ENCODE results near the gene COBL. TPM values are rescaled to one million over a fixed set of nuclear protein-coding genes. Genes with fewer than 3 reads are reported as not detected.

Gene COBL
- total RNA-seq, 1 donor from 2014 or later = 91.2 TPM

GRCh38 chr7:51243631-51244030 lies 73.0 kb downstream of the COBL start:
- no peak for DNase-seq
- ATAC-seq = no peak
- intact Hi-C loops (cut with micrococcal nuclease) = no loop called here

DNA sequence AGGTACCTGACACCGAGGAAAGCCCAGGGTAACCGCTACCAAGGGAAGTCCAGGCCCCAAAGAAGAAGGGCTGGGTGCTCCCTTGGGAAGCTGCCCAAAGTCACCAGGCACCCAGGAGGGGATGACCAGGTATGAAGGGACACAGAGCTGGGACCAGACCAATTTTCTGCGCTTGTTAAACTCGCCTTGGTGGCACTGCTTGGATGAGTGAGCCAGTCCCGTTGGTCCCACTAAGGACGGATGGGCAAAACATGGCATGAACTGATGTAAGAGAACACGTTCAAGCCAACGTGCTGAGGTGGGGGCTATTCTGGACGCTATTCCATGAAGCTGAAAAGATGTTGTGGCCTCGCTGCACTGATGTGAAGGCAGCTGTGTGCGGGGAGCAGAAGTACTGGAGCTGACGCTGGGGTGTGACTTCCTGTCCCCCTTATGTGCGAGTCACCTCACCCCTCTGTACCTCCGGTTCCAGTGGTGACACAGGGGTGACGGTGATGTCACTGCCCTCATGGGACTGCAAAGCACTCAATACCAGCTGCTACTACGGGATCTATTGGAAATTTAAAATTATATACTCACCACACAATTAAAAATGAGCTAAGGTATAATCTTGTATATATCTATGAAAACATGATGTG lies 73.6 kb downstream of the COBL start:
- intact Hi-C loops (cut with micrococcal nuclease) = no loop called here
- DNase-seq (no peak), ATAC-seq (no peak)

- DNase-seq = no peak
- no peak for ATAC-seq
- intact Hi-C loops (cut with micrococcal nuclease) = no loop called here
Observed at GRCh38 chr7:51242007-51242691, 74.5 kb downstream of the COBL start.

- DNase-seq = no peak
- ATAC-seq = no peak
- intact Hi-C loops (cut with micrococcal nuclease) = no loop called here
Observed at GRCh38 chr7:51240868-51241267, 75.7 kb downstream of the COBL start.

DNA sequence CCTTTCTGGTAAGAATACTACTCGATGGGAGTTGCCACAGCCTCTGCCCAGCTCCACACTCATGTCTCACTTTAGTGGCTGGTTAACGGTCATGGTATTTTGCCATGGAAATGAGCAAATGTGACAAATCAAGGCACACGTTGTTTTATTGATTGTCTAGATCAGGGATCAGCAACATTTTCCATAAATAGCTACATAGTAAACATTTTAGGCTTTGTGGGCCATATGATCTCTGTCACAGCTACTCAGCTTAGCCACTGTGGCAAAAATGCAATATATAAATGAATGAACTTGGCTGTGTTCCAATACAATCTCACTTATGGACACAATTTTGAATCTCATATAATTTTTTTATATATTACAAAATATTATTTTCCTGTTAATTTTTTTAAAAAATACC lies 76.9 kb downstream of the COBL start:
- DNase-seq (no peak), ATAC-seq (no peak)
- intact Hi-C loops (cut with micrococcal nuclease) = no loop called here

DNA sequence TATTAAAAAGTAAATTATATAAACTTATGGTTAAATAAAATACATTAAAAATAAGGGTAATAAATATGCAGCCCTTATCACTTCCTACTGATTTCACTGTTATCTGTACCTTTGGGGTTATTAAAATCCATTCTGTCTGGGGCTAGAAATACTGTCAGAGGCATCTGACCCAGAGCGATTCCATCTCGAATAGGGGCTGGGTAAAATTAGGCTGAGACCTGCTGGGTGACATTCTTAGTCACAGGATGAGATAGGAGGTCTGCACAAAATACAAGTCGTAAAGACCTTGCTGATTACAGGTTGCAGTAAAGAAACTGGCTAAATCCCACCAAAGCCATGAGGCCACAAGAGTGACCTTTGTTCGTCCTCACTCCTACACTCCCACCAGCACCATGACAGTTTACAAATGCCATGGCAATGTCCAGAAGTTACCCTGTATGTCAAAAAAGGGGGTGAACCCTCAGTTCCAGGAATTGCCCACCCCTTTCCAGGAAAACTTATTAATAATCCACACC lies 77.6 kb downstream of the COBL start:
- DNase-seq (no peak), ATAC-seq (no peak)
- intact Hi-C loops (cut with micrococcal nuclease) = no loop called here

DNA sequence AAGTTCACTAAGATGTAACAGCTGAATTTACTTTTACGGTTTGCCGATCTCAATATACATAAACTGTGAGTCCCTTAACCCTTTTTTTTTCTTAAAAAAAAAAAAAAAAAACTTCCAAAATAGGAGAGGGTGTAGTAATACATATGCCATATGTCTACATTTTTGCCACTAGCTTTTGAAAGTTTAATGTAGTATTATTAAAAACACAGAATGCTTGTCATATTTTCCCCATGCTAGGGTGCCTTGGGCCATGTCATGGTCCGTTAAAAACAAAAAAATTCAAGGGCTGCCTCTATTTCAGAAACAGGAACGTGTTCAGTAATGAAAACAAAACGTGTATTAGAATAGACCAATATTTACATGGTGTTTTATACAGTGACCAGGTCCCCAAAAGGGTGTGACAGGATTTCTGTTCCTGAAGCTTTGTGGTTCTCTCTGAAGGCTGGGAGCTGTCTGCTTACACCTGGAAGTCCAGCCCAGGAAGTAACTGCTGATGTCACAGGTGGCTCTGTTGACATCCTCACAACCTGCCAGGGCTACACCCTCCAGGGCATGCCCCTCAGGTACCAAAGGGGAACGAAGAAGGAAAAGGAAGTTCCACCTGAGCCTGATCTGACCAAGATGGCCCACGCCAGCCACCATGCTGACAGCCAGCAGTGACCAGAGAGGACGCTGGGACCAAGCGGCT lies 79.0 kb downstream of the COBL start:
- ATAC-seq (no peak), DNase-seq (no peak)
- intact Hi-C loops (cut with micrococcal nuclease) = no loop called here

DNA sequence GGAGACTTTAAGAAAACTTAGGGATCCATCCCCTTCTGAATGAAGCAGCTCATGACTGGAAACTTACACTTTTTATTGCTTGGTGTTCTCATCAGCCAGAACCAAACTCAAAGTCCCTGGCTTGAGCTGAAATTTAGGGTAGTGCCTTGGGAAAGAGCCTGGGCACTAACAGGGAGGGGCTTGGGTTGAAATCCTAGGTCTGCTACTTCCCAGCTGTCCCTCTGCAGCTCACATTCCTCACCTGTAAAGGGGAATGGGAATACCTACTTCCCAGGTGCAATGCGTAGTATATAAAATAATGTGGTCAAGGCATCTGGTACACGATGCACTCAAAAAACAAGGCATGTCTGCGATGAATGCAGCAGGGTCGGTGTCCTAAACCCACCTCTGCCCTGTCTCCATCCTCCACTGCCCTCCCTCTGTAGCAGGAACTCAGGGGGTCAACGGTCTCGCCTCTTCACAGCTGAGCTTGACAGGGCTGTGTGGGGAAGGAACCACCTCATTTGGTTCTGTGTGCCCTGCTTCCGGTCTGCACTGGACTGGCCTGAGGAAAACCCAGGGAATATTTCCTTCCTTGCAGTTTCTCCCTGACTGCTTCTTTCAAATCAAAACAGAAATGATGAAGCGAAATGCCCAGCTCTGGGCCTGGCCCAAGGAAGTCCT lies 80.0 kb downstream of the COBL start:
- intact Hi-C loops (cut with micrococcal nuclease) = no loop called here
- ATAC-seq (no peak), DNase-seq (no peak)

GRCh38 chr7:51235593-51236313 lies 80.9 kb downstream of the COBL start:
- no peak for DNase-seq
- intact Hi-C loops (cut with micrococcal nuclease) = no loop called here
- no peak for ATAC-seq

- ATAC-seq = peak; percentile 7
- no peak for DNase-seq
- intact Hi-C loops (cut with micrococcal nuclease) = no loop called here
Observed at GRCh38 chr7:51234609-51235308, 81.8 kb downstream of the COBL start.

- intact Hi-C loops (cut with micrococcal nuclease) = no loop called here
- ATAC-seq (peak; percentile 83), DNase-seq (peak; percentile 53)
Observed at GRCh38 chr7:51234139-51234538, 82.5 kb downstream of the COBL start.

DNA sequence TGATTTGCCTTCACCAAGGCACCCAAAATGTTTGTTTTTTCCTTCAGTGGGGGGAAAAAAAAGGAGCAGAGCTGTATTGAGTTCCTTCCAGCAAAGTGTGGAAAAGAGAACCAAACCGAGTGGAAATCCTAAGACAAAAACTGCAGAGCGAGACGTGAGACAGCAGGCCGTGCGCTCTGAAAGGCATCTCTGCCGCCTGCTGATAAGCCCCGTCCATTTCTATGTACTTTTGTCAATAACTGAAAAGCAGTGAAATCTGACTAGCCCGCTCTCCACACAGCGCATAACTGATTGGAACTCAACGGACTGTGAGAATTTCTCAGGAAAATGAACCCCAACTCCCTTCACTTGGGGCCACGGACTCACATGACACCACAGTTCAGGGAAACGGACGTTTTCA lies 83.2 kb downstream of the COBL start:
- DNase-seq (no peak), ATAC-seq (no peak)
- intact Hi-C loops (cut with micrococcal nuclease) = no loop called here

- ATAC-seq = no peak
- intact Hi-C loops (cut with micrococcal nuclease) = no loop called here
- DNase-seq = no peak
Observed at GRCh38 chr7:51230723-51231122, 85.9 kb downstream of the COBL start.

GRCh38 chr7:51230324-51230625 lies 86.3 kb downstream of the COBL start:
- ATAC-seq (no peak), DNase-seq (no peak)
- intact Hi-C loops (cut with micrococcal nuclease) = no loop called here

GRCh38 chr7:51229620-51230323 lies 86.8 kb downstream of the COBL start:
- no peak for ATAC-seq
- intact Hi-C loops (cut with micrococcal nuclease) = no loop called here
- DNase-seq = no peak

DNA sequence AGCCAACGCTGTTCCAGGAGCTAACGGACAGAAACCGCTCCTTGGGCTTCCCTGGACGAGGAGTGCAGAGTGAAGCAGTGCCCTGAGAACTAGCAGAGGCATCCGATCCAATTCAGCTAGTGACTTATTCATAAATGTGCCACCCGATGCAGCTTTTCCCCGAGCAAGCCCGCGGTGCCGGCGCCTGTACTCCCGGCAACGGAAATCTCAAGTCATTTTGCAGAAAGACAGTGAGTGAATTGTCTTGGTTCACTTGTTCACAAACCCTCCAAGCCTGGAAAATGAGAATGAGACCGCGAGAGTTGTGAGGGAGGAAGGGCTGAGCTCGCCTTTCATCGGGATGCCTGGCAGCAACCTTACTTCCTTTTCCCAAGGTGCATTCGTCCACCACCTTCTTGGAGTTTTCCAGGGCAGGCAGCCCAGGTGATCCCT lies 87.5 kb downstream of the COBL start:
- intact Hi-C loops (cut with micrococcal nuclease) = no loop called here
- ATAC-seq (no peak), DNase-seq (no peak)

- ATAC-seq = no peak
- intact Hi-C loops (cut with micrococcal nuclease) = no loop called here
- no peak for DNase-seq
Observed at GRCh38 chr7:51228386-51228958, 88.1 kb downstream of the COBL start.

- ATAC-seq (no peak), DNase-seq (no peak)
- intact Hi-C loops (cut with micrococcal nuclease) = no loop called here
Observed at GRCh38 chr7:51227861-51228260, 88.7 kb downstream of the COBL start.

Measured in left ventricle myocardium superior (tissue), 1 donor.